Measurements from ENCODE around the gene MANF. TPM values are rescaled to one million over a fixed set of nuclear protein-coding genes. Genes with fewer than 3 reads are reported as not detected.

MANF gene
- total RNA-seq, 1 experiment from 2014 or later, result 132 TPM

- Histone ChIP-seq H3K4me1 (ENCODE audit: control insufficient read depth in 1 of 2, insufficient read depth in 2 of 2, low read length in 2 of 2) (peaks cover 39 to 43% of the 10 kb centered on the region in 2 experiments), H3K79me2 (ENCODE audit: insufficient read depth, low read length) (no peaks in the 10 kb centered on the region), H3K4me3 (replicated peaks in 1 of 2; ENCODE audit: low read depth in 1 of 2, low read length in 2 of 2) (no peak overlapping the region), H4K20me1 (ENCODE audit: insufficient read depth) (no peaks in the 10 kb centered on the region), H3K9me2 (ENCODE audit: insufficient read depth) (no peaks in the 10 kb centered on the region), H3K27ac (ENCODE audit: low read depth, low read length) (no peak overlapping the region), H3K36me3 (ENCODE audit: control insufficient read depth in 1 of 2, insufficient read depth in 2 of 2, low read length in 2 of 2) (no peaks in the 10 kb centered on the region), H3K9me3 (ENCODE audit: control insufficient read depth in 1 of 2, insufficient read depth in 1 of 2, low read depth in 1 of 2, low read length in 2 of 2) (no peaks in the 10 kb centered on the region), H2AFZ (ENCODE audit: low read depth, low read length, poor library complexity, severe bottlenecking) (no peak overlapping the region), H3K27me3 (ENCODE audit: insufficient read depth, low read length) (no peaks in the 10 kb centered on the region), H3K4me2 (ENCODE audit: low read length) (no peak overlapping the region), H3K9ac (ENCODE audit: low read length) (no peak overlapping the region)
- BruUV-seq (replicated peaks), result no TSS peak
- TF ChIP-seq ZFX (IDR thresholded peaks at IDR 0.05) (no peak), POLR2A (IDR thresholded peaks at IDR 0.05; ENCODE audit: borderline replicate concordance, extremely low read depth, insufficient read depth, insufficient read length) (no peak), ELF1 (IDR thresholded peaks at IDR 0.05; ENCODE audit: borderline replicate concordance, low read depth) (no peak), CBX3 (IDR thresholded peaks at IDR 0.05; ENCODE audit: low read depth) (no peak), TCF7L2 (IDR thresholded peaks at IDR 0.05; ENCODE audit: borderline replicate concordance, extremely low read depth, insufficient read depth, insufficient read length) (no peak), FOSL1 (IDR thresholded peaks at IDR 0.05; ENCODE audit: low read depth) (no peak), SRF (IDR thresholded peaks at IDR 0.05; ENCODE audit: low read depth) (no peak), YY1 (IDR thresholded peaks at IDR 0.05; ENCODE audit: extremely low read depth, insufficient replicate concordance, low read depth, low read length) (no peak), MAX (IDR thresholded peaks at IDR 0.05) (no peak), RAD21 (IDR thresholded peaks at IDR 0.05; ENCODE audit: low read depth) (no peak), POLR2AphosphoS5 (IDR thresholded peaks at IDR 0.05; ENCODE audit: low read depth, low read length) (no peak), EGR1 (IDR thresholded peaks at IDR 0.05; ENCODE audit: low read depth) (no peak), SP1 (IDR thresholded peaks at IDR 0.05; ENCODE audit: low read depth) (no peak), JUND (IDR thresholded peaks at IDR 0.05) (no peak), EZH2phosphoT487 (IDR thresholded peaks at IDR 0.05; ENCODE audit: borderline replicate concordance) (no peak)
- TF ChIP-seq, protein P1, sequence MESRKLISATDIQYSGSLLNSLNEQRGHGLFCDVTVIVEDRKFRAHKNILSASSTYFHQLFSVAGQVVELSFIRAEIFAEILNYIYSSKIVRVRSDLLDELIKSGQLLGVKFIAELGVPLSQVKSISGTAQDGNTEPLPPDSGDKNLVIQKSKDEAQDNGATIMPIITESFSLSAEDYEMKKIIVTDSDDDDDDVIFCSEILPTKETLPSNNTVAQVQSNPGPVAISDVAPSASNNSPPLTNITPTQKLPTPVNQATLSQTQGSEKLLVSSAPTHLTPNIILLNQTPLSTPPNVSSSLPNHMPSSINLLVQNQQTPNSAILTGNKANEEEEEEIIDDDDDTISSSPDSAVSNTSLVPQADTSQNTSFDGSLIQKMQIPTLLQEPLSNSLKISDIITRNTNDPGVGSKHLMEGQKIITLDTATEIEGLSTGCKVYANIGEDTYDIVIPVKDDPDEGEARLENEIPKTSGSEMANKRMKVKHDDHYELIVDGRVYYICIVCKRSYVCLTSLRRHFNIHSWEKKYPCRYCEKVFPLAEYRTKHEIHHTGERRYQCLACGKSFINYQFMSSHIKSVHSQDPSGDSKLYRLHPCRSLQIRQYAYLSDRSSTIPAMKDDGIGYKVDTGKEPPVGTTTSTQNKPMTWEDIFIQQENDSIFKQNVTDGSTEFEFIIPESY (IDR thresholded peaks at IDR 0.05; ENCODE audit: extremely low read depth, insufficient replicate concordance, low read length), result no peak
- TF ChIP-seq, protein P2, sequence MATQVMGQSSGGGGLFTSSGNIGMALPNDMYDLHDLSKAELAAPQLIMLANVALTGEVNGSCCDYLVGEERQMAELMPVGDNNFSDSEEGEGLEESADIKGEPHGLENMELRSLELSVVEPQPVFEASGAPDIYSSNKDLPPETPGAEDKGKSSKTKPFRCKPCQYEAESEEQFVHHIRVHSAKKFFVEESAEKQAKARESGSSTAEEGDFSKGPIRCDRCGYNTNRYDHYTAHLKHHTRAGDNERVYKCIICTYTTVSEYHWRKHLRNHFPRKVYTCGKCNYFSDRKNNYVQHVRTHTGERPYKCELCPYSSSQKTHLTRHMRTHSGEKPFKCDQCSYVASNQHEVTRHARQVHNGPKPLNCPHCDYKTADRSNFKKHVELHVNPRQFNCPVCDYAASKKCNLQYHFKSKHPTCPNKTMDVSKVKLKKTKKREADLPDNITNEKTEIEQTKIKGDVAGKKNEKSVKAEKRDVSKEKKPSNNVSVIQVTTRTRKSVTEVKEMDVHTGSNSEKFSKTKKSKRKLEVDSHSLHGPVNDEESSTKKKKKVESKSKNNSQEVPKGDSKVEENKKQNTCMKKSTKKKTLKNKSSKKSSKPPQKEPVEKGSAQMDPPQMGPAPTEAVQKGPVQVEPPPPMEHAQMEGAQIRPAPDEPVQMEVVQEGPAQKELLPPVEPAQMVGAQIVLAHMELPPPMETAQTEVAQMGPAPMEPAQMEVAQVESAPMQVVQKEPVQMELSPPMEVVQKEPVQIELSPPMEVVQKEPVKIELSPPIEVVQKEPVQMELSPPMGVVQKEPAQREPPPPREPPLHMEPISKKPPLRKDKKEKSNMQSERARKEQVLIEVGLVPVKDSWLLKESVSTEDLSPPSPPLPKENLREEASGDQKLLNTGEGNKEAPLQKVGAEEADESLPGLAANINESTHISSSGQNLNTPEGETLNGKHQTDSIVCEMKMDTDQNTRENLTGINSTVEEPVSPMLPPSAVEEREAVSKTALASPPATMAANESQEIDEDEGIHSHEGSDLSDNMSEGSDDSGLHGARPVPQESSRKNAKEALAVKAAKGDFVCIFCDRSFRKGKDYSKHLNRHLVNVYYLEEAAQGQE (IDR thresholded peaks at IDR 0.05; ENCODE audit: low read depth), result no peak
- TF ChIP-seq, protein P3, sequence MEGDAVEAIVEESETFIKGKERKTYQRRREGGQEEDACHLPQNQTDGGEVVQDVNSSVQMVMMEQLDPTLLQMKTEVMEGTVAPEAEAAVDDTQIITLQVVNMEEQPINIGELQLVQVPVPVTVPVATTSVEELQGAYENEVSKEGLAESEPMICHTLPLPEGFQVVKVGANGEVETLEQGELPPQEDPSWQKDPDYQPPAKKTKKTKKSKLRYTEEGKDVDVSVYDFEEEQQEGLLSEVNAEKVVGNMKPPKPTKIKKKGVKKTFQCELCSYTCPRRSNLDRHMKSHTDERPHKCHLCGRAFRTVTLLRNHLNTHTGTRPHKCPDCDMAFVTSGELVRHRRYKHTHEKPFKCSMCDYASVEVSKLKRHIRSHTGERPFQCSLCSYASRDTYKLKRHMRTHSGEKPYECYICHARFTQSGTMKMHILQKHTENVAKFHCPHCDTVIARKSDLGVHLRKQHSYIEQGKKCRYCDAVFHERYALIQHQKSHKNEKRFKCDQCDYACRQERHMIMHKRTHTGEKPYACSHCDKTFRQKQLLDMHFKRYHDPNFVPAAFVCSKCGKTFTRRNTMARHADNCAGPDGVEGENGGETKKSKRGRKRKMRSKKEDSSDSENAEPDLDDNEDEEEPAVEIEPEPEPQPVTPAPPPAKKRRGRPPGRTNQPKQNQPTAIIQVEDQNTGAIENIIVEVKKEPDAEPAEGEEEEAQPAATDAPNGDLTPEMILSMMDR (IDR thresholded peaks at IDR 0.05 in 2 of 3, conservative IDR thresholded peaks at IDR 0.05 in 1 of 3; ENCODE audit: borderline replicate concordance in 1 of 3, insufficient read depth in 1 of 3, low read depth in 2 of 3, low read length in 2 of 3), result no peak
- TF ChIP-seq, protein P4, sequence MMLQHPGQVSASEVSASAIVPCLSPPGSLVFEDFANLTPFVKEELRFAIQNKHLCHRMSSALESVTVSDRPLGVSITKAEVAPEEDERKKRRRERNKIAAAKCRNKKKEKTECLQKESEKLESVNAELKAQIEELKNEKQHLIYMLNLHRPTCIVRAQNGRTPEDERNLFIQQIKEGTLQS (IDR thresholded peaks at IDR 0.05), result no peak
- RAD21 ChIA-PET (ENCODE audit: low non-redundant PET in 1 of 2, low total read pairs in 2 of 2, uncharacterized antibody in 2 of 2, unreplicated experiment in 2 of 2), result no interaction called here
- ATAC-seq (no peak), DNase-seq (ENCODE audit: low read depth, low spot score) (no peak)
- POLR2A ChIA-PET, result no interaction called here
- intact Hi-C loops (cut with micrococcal nuclease), result no loop called here
- CTCF ChIA-PET, result no interaction called here
Observed at GRCh38 chr3:51337666-51338065, 47.4 kb upstream of the MANF start.
